GM19395 (cell line): ENCODE measurements around the gene RFTN1.
A peak's percentile ranks its signal among the peaks of the same experiment; 100 is the strongest.

ENCODE experiments used
- ATAC-seq: cut with Tn5 transposase; IDR thresholded peaks from one replicate; pipeline ENCODE4 v1.9.1; 2021; ENCODE audit warnings: mild to moderate bottlenecking, moderate library complexity; ENCODE audit not compliant: unreplicated experiment

Gene RFTN1

GRCh38 chr3:16289144-16289889 is 224.2 kb downstream of the RFTN1 start:
- ATAC-seq = no peak

- no peak for ATAC-seq
Observed at GRCh38 chr3:16288664-16289063, 224.8 kb downstream of the RFTN1 start.

- no peak for ATAC-seq
Observed at GRCh38 chr3:16286751-16287543, 226.6 kb downstream of the RFTN1 start.

GRCh38 chr3:16286161-16286560 is 227.3 kb downstream of the RFTN1 start:
- peak; percentile 83 for ATAC-seq

- ATAC-seq = no peak
Observed at GRCh38 chr3:16284633-16285032, 228.9 kb downstream of the RFTN1 start.

- no peak for ATAC-seq
Observed at GRCh38 chr3:16280671-16281070, 232.8 kb downstream of the RFTN1 start.

GRCh38 chr3:16279010-16279801 is 234.3 kb downstream of the RFTN1 start:
- no peak for ATAC-seq

- ATAC-seq = no peak
Observed at GRCh38 chr3:16277471-16277870, 236.0 kb downstream of the RFTN1 start.

- ATAC-seq = no peak
Observed at GRCh38 chr3:16273867-16274266, 239.6 kb downstream of the RFTN1 start.

GRCh38 chr3:16272588-16272987 is 240.9 kb downstream of the RFTN1 start:
- ATAC-seq = no peak

GRCh38 chr3:16270855-16271254 is 242.6 kb downstream of the RFTN1 start:
- no peak for ATAC-seq

- ATAC-seq = no peak
Observed at GRCh38 chr3:16266714-16267113, 246.8 kb downstream of the RFTN1 start.
